Fibroblast of the conjunctiva (primary cell): ENCODE results near the gene ARHGAP22.

Experiments used
- DNase-seq: peaks from one replicate; pipeline ENCODE4 v3.0.0-alpha.2; 2010; ENCODE audit warnings: low read depth

Gene ARHGAP22

GRCh38 chr10:48496831-48497779 is 107.8 kb downstream of the ARHGAP22 start:
- DNase-seq, result peak; percentile 56

- no peak for DNase-seq
These were observed 108.6 kb downstream of the ARHGAP22 start for GRCh38 chr10:48496105-48496830.

GRCh38 chr10:48495282-48496045 is 109.4 kb downstream of the ARHGAP22 start:
- no peak for DNase-seq

- DNase-seq, result no peak
These were observed 110.3 kb downstream of the ARHGAP22 start for GRCh38 chr10:48494611-48495010.

- DNase-seq, result no peak
These were observed 110.8 kb downstream of the ARHGAP22 start for GRCh38 chr10:48494073-48494472.

- DNase-seq, result no peak
These were observed 111.6 kb downstream of the ARHGAP22 start for GRCh38 chr10:48493083-48493871.

- no peak for DNase-seq
These were observed 112.7 kb downstream of the ARHGAP22 start for GRCh38 chr10:48492201-48492600.

GRCh38 chr10:48491392-48492139 is 113.3 kb downstream of the ARHGAP22 start:
- DNase-seq, result no peak

- no peak for DNase-seq
These were observed 113.9 kb downstream of the ARHGAP22 start for GRCh38 chr10:48490946-48491345.

- no peak for DNase-seq
These were observed 114.3 kb downstream of the ARHGAP22 start for GRCh38 chr10:48490571-48490940.

GRCh38 chr10:48489099-48489498 is 115.8 kb downstream of the ARHGAP22 start:
- no peak for DNase-seq

GRCh38 chr10:48487244-48487643 is 117.6 kb downstream of the ARHGAP22 start:
- no peak for DNase-seq

GRCh38 chr10:48485711-48486110 is 119.2 kb downstream of the ARHGAP22 start:
- no peak for DNase-seq

GRCh38 chr10:48484911-48485310 is 120.0 kb downstream of the ARHGAP22 start:
- no peak for DNase-seq

GRCh38 chr10:48482207-48482606 is 122.7 kb downstream of the ARHGAP22 start:
- DNase-seq, result no peak

- no peak for DNase-seq
These were observed 123.5 kb downstream of the ARHGAP22 start for GRCh38 chr10:48481385-48481784.

- no peak for DNase-seq
These were observed 124.2 kb downstream of the ARHGAP22 start for GRCh38 chr10:48480397-48481374.

GRCh38 chr10:48478980-48479811 is 125.7 kb downstream of the ARHGAP22 start:
- no peak for DNase-seq

GRCh38 chr10:48478469-48478868 is 126.4 kb downstream of the ARHGAP22 start:
- DNase-seq, result no peak
